Stimulated activated CD4-positive, alpha-beta T cell treated with anti-CD3 and anti-CD28 coated beads, Interleukin-15, amount 100 ng/mL, for 1 hour (primary cell): ENCODE data around the gene SNRPA.
"Not testable (repeated sequence)": the region's sequence is repeated elsewhere in the genome, so short reads cannot be mapped to it uniquely, and the experiment has no call there.

Experiments used
- DNase-seq, 2 donors: peaks; one replicate each; pipeline ENCODE4 v3.0.0-alpha.2; 2020; ENCODE audit warnings: low read depth in 1 of 2, low spot score in 1 of 2

SNRPA gene

DNA sequence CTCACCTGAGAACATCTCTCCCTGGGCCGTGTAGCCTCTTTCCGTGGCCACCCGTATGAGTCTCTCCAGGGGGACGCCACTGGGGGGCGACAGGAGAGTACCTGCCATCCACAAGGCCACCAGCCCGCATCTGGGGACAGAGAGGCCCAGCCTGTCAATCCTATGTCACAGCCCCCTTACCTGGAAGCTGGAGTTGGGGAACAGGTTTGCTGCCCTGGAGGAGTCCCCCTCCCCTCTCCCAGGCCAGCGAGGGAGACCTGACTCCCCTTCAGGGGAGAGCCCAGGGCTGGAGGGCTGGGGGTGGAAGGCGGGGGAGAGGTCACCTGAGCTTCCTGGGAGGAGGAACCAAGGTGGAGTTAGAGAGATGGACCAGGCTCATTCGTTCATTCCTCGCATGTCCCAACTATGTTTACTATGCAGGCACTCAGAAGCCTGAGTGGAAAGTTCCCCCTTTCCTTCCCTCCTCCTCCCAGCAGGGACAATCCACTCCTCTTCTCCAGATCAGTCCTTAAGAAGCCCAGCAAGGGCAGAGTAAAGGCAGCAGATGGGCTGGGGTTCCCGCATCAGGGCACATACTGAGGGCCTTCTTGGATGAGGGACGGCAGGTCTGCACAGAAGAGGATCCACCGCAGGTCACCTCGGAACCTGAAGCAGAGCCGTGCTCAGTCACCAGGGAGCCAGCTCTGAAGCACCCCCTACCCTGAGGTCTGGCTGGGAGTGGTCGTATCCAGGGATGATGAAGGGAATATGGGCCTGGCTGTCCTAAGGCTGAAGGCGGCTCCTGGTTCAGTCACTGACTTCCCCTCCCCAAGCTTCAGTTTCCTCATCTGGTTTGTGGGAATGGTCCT is 6.2 kb upstream of the SNRPA start:
- DNase-seq = peak in 1 of 2 donors; percentile 21

DNA sequence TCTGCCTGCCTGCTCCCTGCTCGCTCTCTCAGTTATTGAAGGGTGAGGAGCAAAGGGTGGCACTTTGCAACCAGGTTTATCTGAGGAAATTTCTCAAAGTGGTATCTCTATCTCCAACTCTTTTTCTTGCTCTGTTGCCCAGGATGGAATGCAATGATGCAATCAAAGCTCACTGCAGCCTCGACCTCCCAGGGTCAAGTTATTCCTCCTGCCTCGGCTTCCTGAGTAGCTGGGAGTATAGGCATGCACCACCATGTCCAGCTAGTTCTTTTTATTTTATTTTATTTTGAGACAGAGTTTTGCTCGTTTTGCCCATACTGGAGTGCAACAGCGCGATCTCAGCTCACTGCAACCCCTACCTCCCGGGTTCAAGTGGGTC is 5.6 kb upstream of the SNRPA start:
- DNase-seq = no peak

DNA sequence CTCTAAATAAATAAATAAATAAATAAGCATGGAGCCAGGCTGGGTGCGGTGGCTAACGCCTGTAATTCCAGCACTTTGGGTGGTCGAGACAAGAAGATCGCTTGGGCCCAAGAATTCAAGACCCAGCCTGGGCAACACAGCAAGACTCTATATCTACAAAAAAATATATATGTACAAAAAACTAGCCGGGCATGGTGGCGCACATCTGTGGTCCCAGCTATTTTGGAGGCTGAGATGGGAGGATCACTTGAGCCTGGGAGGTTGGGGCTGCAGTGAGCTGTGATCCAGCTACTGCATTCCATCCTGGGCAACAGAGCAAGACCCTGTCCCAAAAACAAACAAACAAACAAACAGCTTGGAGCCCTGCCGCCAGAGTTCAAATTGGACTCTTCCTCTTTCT is 3.5 kb upstream of the SNRPA start:
- DNase-seq = no peak

DNA sequence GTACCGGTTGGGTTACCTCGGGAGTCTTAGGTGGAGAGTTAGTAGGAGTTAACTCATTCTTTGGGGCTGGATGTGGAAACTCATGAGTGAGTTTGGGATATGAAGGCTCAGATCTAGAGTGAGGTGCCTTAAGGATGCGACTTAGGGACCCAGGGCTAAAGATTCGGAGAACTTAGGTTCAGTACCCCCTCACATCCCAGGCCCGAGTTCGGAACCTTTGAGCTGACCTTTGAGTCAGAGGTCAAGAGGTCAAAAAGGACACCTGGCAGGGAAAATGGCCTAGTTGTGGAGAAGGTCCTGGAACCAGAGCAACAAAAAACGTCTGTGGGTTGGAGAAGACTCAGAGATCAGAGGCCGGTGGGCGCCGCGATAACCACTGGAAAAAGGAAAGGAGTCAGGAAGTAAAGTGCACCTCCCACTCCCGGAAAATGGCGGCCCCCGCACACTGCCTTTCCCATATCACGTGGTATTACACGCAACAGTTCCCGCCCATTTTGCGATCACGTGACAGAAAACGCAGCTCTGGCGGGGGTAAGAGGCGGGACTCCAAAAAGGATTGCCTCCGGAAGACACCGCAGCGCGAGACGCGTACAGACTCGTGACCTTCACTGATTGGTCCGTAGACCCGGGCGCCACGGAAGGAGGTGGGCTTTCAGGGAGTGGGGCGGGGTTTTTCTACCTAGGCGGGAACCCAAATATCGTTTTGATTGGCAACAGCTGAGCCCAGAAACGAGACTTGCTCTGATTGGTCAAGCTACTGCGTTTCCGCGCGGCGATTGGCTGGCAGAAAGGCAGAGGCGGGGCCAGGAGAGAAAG is 737 bp upstream of the SNRPA start, which contains the start of gene ACTMAP:
TSS of gene ACTMAP (minus strand) at position 420 of the 816 bp plus-strand sequence. CDS start 674 bp downstream, outside the sequence.
- peak; percentile 94 to 98 for DNase-seq

DNA sequence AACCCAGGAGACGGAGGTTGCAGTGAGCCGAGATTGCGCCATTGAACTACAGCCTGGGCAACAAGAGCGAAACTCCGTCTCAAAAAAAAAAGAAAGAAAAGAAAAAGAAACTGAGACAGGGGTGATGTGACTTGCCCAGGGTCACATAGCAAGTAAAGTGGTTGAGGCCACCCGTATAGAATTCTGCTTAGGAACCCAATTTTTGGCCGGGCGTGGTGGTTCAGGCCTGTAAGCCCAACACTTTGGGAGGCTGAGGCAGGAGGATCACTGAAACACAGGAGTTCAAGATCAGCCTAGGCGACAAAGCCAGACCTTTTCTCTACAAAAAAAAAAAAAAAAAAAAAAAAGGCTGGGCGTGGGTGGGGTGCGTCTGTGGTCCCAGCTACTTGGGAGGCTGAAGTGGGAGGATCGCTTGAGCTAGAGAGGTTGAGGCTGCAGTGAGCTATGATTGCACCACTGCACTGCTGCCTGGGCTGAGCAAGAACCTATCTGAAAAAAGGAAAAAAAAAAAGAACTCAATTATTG is 1.3 kb downstream of the SNRPA start:
- no peak for DNase-seq

DNA sequence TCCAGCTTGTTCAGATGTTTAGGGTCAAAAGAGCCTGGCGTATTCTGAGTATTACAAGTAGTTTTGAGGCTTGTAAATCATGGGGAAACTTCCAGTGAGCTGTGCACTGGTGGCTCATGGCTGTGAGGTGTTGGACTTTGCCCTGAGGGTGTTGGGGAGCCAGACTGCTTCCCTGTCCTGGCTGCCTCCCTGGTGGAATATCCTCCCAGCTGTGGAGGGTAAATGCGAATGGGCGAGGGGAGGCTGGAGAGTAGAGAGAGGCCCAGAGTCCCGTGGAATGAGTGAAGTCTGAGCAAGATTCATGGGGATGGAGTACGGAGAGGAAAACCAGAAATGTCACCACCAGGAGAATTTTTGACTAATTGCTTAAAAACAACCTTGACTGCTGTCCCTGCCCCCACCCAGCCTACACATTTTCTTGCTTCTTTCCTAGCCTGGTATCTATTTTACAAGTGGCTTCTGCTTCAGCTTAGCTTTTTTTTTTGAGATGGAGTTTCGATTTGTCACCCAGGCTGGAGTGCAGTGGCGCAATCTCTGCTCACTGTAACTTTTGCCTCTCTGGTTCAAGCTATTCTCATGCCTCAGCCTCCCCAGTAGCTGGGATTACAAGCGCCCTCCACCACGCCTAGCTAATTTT is 3.7 kb downstream of the SNRPA start:
- DNase-seq = peak in 1 of 2 donors; percentile 38

DNA sequence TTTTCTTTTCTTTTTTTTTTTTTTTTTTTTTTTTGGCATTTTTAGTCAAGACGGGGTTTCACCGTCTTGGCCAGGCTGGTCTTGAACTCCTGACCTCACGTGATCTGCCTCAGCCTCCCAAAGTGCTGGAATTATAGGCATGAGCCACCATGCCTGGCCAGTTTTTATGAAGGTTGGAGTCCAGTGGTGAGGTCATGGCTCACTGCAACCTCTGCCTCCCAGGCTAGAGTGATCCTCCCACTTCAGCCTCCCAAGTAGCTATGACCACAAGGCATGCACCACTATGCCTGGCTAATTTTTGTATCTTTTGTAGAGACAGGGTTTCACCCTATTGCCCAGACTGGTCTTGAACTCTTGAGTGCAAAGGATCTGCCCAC is 4.2 kb downstream of the SNRPA start:
- DNase-seq = no peak

DNA sequence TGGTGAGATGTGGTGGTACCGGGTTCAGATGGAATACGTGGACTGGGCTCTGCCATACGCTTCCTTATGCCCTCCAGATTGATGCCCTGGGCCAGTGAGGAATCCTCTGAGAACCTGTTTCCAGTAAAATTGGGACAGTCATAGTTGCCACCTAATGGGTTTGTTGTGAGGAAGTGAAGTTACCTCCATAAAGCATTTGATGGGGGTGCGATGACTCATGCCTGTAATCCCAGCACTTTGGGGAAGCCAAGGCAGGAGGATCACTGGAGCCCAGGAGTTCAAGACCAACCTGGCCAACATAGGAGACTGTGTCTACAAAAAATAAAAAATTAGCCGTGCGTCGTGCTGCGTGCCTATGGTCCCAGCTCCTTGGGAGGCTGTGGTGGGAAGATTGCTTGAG is 4.8 kb downstream of the SNRPA start:
- no peak for DNase-seq

DNA sequence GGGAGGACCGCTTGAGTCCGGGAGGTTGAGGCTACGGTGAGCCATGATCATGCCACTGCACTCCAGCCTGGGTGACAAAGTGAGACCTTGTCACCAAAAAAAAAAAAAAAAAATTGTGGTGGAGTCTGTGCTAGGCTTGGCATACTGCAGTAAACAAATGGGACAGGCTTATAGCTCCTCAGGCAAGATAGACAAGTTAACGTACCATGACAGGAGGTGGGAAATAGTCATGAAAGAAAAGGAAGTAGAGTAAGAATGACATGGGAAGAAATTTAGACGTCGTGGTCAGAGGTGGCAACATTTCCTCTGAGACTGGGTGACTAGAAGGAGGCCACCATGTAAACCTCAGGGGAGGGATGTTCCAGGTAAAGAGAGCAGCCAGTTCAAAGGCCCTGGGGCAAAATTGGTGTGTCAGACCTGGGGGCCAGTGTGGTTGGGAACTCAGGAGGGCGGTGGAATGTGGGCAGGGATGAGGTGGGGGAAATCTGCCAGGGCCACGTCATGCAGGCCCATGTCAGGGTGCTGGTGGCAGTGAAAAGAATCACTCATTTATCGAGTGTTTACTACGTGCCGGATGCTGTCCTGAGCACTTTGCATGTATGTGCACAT is 5.6 kb downstream of the SNRPA start:
- DNase-seq = no peak

DNA sequence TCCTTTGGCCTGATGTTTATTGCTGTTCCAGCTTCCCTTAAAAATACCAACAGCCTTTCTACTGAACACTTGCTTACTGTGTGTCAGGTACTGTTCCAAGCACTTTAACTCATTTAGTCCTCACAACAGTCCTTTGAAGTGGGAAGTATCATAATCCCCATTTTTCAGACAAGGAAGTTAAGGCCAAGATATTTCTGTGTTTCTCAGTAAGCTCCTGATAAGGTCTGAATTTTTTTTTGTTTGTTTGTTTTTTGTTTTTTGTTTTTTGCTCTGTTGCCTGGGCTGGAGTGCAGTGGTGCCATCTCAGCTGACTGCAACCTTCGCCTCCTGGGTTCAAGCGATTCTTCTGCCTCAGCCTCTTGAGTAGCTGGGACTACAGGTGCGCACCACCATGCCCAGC is 7.5 kb downstream of the SNRPA start:
- DNase-seq = no peak

DNA sequence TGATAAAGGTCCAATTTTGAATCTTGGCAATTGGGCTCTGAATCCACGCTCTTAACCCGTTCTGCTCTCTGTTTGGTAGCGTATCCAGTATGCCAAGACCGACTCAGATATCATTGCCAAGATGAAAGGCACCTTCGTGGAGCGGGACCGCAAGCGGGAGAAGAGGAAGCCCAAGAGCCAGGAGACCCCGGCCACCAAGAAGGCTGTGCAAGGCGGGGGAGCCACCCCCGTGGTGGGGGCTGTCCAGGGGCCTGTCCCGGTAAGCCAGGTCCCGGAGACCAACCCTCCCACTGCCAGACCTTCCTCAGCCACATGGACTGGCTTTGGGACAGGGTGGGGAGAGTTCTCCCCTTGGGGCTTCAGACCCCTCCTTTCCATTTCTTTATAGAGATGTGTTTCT is 8.3 kb downstream of the SNRPA start:
- no peak for DNase-seq

DNA sequence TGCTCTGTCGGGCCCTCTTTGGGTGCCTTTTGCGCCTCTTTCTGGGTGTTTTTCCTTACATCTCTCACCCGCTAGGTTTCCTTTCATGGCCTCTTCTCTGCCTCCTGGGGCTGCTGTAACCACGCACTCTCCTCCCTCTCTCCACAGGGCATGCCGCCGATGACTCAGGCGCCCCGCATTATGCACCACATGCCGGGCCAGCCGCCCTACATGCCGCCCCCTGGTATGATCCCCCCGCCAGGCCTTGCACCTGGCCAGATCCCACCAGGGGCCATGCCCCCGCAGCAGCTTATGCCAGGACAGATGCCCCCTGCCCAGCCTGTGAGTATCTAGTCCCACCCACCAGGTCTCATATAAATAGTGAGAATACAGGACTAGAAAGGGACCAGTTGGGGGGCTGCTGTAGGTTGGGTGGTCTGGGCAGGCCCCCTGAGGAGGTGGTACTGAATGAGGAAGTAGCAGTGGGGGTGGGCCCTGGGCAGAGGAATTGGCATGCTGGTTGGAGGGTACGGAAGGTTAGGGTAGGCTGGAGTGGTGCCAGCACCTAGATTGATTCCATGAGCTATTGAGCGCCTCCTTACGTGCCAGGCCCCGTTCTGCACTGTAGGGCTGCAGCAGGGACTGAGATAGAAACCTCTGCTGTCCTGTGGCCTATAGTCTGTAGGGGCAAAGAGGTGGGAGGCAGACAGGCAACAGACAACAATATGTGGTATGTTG is 11.9 kb downstream of the SNRPA start:
- no peak for DNase-seq

DNA sequence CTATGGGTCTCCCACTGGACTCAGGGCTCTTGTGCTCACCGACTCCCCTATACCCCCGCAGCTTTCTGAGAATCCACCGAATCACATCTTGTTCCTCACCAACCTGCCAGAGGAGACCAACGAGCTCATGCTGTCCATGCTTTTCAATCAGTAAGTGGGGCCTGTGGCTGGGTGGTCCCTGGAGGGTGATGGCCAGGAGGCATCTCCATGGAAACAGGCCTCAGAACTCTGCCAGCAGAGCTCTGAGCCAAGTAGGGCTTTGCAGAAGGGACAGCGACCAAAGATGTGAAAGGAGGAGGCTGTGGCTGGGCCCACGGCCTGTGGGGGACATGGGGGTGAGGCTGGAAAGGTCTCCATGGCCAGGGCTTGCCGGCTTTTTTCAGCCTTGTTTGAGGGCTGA is 12.5 kb downstream of the SNRPA start:
- no peak for DNase-seq

DNA sequence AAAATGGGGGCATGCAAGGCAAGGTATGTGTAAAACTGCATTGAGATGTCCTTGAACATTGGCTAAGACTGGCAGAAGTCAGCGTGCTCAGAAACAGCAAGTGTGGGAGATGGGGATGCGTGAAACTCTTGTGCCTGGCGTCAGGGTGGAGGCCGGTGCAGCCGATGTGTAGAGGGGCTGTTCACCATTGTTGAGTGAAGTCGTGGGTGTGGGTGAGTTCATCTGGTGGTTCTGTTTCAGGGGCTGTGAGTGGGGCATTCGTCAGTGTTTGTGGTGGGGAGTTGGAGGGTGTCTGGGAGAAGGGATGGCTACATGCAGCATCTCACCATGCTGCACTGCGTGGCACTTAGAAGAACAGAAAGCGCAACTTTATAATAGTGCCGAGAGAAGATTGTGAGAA is 13.0 kb downstream of the SNRPA start:
- no peak for DNase-seq

DNA sequence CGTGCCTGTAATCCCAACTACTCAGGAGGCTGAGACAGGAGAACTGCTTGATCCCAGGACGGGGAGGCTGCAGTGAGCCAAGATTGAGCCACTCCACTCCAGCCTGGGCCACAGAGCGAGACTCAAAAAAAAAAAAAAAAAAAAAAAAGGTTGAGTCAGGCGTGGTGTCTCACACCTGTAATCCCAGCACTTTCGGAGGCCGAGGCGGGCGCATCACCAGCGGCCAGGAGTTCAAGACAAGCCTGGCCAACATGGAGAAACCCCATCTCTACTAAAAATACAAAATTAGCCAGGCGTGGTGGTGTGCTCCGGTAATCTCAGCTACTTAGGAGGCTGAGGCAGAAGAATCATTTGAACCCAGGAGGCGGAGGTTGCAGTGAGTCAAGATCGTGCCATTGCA is 15.4 kb downstream of the SNRPA start:
- not testable (repeated sequence) for DNase-seq

DNA sequence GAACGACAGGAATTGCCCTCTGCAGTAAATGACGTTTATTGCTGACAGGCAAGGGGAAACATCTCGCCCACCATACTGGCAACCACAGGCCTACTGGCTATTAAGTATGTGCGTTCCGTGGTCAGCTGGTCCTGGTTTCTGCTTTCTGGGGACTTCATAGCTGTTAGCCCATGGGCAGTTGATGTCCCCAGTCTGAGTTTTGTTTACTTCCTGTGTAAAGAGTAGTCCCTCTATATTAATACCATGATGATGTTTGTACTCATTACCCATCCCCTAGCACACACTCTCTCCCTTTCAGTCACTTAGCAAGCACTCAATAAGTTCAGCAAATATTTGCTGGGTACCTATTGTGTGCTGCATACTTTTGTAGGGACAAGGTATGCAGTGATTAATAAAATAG is 17.9 kb downstream of the SNRPA start:
- DNase-seq = no peak

DNA sequence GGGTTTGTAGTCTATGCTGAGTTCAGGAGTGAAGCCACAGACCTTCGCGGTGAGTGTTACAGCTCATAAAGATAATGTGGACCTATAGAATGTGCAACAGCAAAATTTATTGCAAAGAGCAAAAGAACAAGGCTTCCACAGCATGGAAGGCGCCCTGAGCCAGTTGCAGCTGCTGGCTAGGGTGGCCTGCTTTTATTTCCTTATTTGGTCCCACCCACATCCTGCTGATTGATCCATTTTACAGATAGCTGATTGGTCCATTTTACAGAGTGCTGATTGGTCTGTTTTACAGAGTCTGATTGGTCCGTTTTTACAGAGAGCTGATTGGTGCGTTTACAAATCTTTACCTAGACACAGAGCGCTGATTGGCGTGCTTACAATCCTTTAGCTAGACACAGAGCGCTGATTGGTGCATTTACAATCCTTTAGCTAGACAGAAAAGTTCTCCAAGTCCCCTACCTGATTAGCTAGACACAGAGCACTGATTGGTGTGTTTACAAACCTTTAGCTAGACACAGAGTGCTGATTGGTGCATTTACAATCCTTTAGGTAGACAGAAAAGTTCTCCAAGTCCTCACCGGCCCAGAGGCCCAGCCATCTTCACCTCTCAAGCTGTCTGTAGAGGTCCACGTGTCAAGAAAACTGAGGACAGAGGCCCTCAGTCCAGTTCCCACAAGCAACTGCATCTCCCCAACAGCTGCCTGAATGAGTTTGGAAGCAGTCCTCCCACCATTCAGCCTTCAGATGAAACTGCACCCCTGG is 20.3 kb downstream of the SNRPA start:
- DNase-seq = not testable (repeated sequence)

DNA sequence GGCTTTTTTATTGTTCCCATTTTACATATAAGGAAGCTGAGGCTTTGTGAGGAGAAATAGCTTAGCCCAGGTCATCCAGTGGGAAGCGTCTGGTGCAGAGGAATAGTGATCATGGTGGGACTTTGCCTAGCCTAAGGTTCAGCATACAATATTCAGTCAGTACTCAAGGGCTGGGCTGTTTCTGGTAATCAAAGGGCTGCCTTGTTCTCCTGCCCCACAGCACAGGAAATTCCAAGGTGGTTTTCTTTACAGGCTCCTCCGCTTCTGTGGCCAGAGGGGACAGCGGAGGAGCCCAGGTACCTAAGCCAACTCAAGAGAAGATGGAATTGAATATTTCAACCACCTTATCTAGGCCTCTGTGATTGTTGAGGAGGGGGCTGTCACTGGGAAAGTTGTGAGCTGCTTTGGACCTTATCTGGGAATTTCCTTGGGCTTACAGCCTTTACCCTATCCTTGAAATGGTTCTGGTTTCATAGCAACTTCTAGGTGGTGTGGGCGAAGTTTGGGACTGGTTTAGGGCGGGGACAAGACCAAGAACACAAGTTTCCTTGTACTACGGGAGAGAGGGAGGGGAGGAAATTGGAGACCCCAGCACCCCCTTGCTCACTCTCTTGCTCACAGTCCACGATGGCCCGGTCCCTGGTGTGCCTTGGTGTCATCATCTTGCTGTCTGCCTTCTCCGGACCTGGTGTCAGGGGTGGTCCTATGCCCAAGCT is 24.1 kb downstream of the SNRPA start, which contains the start of gene MIA:
TSS of gene MIA (plus strand) at position 606 of the 716 bp plus-strand sequence. CDS start at position 628, 22 bp downstream.
- no peak for DNase-seq

DNA sequence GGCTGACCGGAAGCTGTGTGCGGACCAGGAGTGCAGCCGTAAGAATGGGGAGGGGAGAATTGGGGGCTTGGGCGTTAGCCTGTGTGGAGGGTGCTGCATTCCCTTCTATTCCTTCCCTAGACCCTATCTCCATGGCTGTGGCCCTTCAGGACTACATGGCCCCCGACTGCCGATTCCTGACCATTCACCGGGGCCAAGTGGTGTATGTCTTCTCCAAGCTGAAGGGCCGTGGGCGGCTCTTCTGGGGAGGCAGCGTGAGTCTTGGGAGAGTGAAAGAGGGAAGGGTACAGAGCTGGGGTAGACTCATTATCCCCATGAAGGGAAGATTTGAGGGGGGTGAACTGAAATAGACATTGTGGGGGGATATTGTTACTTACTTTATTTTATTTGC is 24.6 kb downstream of the SNRPA start:
- no peak for DNase-seq
